Heart left ventricle (tissue), 13 donors: ENCODE results near the gene KRTAP10-10.

Source experiments
- CTCF ChIP-seq, 12 donors: fragments of 200-600 bp; sonication (generic) in 4 of 12; IDR thresholded peaks; one replicate each; pipeline versions ENCODE4 v1.5.0 to v1.8.0; 2018 to 2022; ENCODE audit warnings: antibody characterized with exemption in 12 of 12, mild to moderate bottlenecking in 5 of 12
- POLR2A ChIP-seq, 2 donors: fragments of 450-650 bp; IDR thresholded peaks; one replicate each; pipeline ENCODE4 v1.6.1; 2017; ENCODE audit warnings: antibody characterized with exemption in 2 of 2, mild to moderate bottlenecking in 2 of 2, moderate library complexity in 2 of 2
- donor health status: ischemic (EF 13 %, LVEDD 7.1; RV severe dilation, severe dysfunction).
- donor health status: DM: no; HTN: yes; CAD: no.
- donor health status: DM: no; HTN: no; CAD: no.
- donor health status: ischemic (EF 25% LVEDD 6.9; RV normal size, moderate dysfunction).
- donor health status: ischemic (EF 25% LVEDD 5.7; RV mildly dilated, moderate dysfunction).
- donor health status: ischemic (EF 35%, LVEDD 5.7; RV mildly dilated, moderate dysfunction).
- donor health status: nonischemic (EF 11% LVEDD 7.7; RV severe dilation, severe dysfunction).
- donor health status: DM: yes; HTN: yes; CAD: no.
- donor health status: PGD.
- donor health status: ischemic (EF 29% LVEDD 5.4; RV normal size, mild dysfunction).
- donor health status: nonischemic (EF 23%, LVEDD 6.1; RV moderate dilation, normal function).

- no peak for TF ChIP-seq CTCF (IDR thresholded peaks at IDR 0.05)
- no peak for TF ChIP-seq POLR2A (IDR thresholded peaks at IDR 0.05)
Observed at GRCh38 chr21:44611551-44611950, 25.6 kb upstream of the KRTAP10-10 start.
